Spleen (tissue), 11 donors: ENCODE data around the gene KCTD5. TPM values are rescaled to one million over a fixed set of nuclear protein-coding genes. Genes with fewer than 3 reads are reported as not detected.
A peak's percentile ranks its signal among the peaks of the same experiment; 100 is the strongest.
"Not testable (repeated sequence)": the region's sequence is repeated elsewhere in the genome, so short reads cannot be mapped to it uniquely, and the experiment has no call there.

Experiments used
- DNase-seq: peaks from one replicate; pipeline ENCODE4 v3.0.0-alpha.2; 2020
- H3K27ac ChIP-seq, 8 donors: fragments of 200-600 bp; sonication (generic) in 7 of 8; 1 replicate in 4 of 8; 2 replicates in 4 of 8; pipeline versions ENCODE4 v1.5.0 to v1.8.0; 2016 to 2021; ENCODE audit warnings: inconsistent platforms in 4 of 8, mild to moderate bottlenecking in 4 of 8, moderate library complexity in 1 of 8
- H3K27me3 ChIP-seq, 7 donors: fragments of 200-600 bp; sonication (generic) in 6 of 7; replicated peaks in 1 of 7; 1 replicate in 4 of 7; 2 replicates in 3 of 7; pipeline versions ENCODE4 v1.5.0 to v1.8.0; 2016 to 2021; ENCODE audit warnings: inconsistent platforms in 3 of 7, mild to moderate bottlenecking in 1 of 7
- H3K36me3 ChIP-seq, 6 donors: fragments of 200-600 bp; sonication (generic) in 5 of 6; 1 replicate in 4 of 6; 2 replicates in 2 of 6; pipeline versions ENCODE4 v1.5.0 to v1.8.0; 2016 to 2021; ENCODE audit warnings: inconsistent platforms in 2 of 6
- H3K4me1 ChIP-seq, 6 donors: fragments of 200-600 bp; sonication (generic) in 5 of 6; 1 replicate in 3 of 6; 2 replicates in 3 of 6; pipeline versions ENCODE4 v1.5.0 to v1.8.0; 2016 to 2021; ENCODE audit warnings: inconsistent platforms in 3 of 6
- H3K4me3 ChIP-seq, 8 donors: fragments of 200-600 bp; sonication (generic) in 7 of 8; 1 replicate in 4 of 8; 2 replicates in 4 of 8; pipeline versions ENCODE4 v1.5.0 to v1.8.0; 2016 to 2021; ENCODE audit warnings: inconsistent platforms in 4 of 8, mild to moderate bottlenecking in 4 of 8, moderate library complexity in 2 of 8
- H3K9me3 ChIP-seq, 8 donors: fragments of 200-600 bp; sonication (generic) in 7 of 8; 1 replicate in 4 of 8; 2 replicates in 4 of 8; pipeline versions ENCODE4 v1.5.0 to v1.8.0; 2016 to 2021; ENCODE audit warnings: inconsistent platforms in 4 of 8
- CTCF ChIP-seq, 11 experiments: fragments of 200-600 bp in 7 of 11; fragments of 450-650 bp in 4 of 11; sonication (generic) in 4 of 11; IDR thresholded peaks in 8 of 11; conservative IDR thresholded peaks in 3 of 11; 1 replicate in 7 of 11; 2 replicates in 4 of 11; pipeline versions ENCODE4 v1.4.0 to v1.8.0; 2016 to 2021; ENCODE audit warnings: antibody characterized with exemption in 11 of 11, inconsistent platforms in 4 of 11, mild to moderate bottlenecking in 1 of 11
- POLR2A ChIP-seq, 3 donors: fragments of 450-650 bp; IDR thresholded peaks; one replicate each; pipeline ENCODE4 v1.5.1; 2017; ENCODE audit warnings: antibody characterized with exemption in 3 of 3, mild to moderate bottlenecking in 1 of 3
- POLR2AphosphoS5 ChIP-seq, 3 donors: sonication (generic); formaldehyde crosslinking; IDR thresholded peaks; one replicate each; pipeline ENCODE4 v1.5.1; 2017; ENCODE audit warnings: antibody characterized with exemption in 3 of 3
- WGBS, 5 donors: extraction: QIAGEN DNeasy Blood & Tissue Kit in 3 of 5; methylation state at CpG; one replicate each; pipeline versions ENCODE4 v1.1.5 to v1.1.7; 2013 to 2018; 5-methylcytosine and 5-hydroxymethylcytosine counted together
- intact Hi-C: fragments of 100-400 bp; cut with DNase I; formaldehyde crosslinking; loops from one replicate; pipeline ENCODE4 v1.15.0; 2023; ENCODE audit warnings: low total_unique reads
- polyA plus RNA-seq, 3 donors: library from polyadenylated mRNA; stranded (reverse); fragments of 200-250 nt; gene quantifications; one replicate each; pipeline ENCODE4 v1.2.1, GENCODE V29; 2013
- total RNA-seq, 7 donors: library from RNA; depleted of rRNA in 3 of 7; stranded (reverse); fragments of >200 nt in 3 of 7; fragmentation: NEBNext Ultra II Directional in 4 of 7; extraction: Animal tissue kit (Norgen Biotek cat#: 25700) in 4 of 7; gene quantifications; one replicate each; pipeline versions ENCODE4 v1.1.0 to v1.2.1, GENCODE V29; 2016 to 2021
- donor health status: healthy with polysubstance abuse.
- donor health status: DM: no; HTN: no; CAD: no; lungs with moderate emphysema.
- donor health status: DM: no; HTN: no; CAD: no.
- donor health status: Bipolar disorder and iron deficiency.
- donor health status: healthy.
- donor health status: DM: no; HTN: no; CAD: no.
- donor health status: DM: yes; HTN: yes; CAD: no.

Gene KCTD5
- total and polyA plus RNA-seq, 10 donors, result 13.1 to 32.1 (median 26.5) TPM

GRCh38 chr16:2692948-2693651, 10.8 kb downstream of the KCTD5 start:
- no peaks in the 10 kb centered on the region for H3K9me3 ChIP-seq
- no peak overlapping the region for H3K4me3 ChIP-seq
- intact Hi-C loops, result no loop called here
- TF ChIP-seq CTCF (IDR thresholded peaks at IDR 0.05 in 8 of 11, conservative IDR thresholded peaks at IDR 0.05 in 3 of 11) (no peak), POLR2AphosphoS5 (IDR thresholded peaks at IDR 0.05) (peak in 2 of 3 donors; percentile 30 to 45)
- H3K27me3 ChIP-seq, result no peaks in the 10 kb centered on the region
- H3K36me3 ChIP-seq, result peaks cover 0 to 62% (median 41%) of the 10 kb centered on the region in 6 donors
- DNase-seq, result no peak
- WGBS, 5 donors, result 79 to 88% (median 87%) methylated on average over 19 to 24 of the region's 24 CpGs
- H3K4me1 ChIP-seq, result peaks cover 0 to 42% (median 31%) of the 10 kb centered on the region in 6 donors
- H3K27ac ChIP-seq, result peak overlapping the region in 1 of 8 donors; percentile 33

GRCh38 chr16:2696601-2697250, 14.4 kb downstream of the KCTD5 start:
- H3K4me3 ChIP-seq, intact Hi-C loops, H3K27ac ChIP-seq, DNase-seq, H3K27me3 ChIP-seq, H3K9me3 ChIP-seq: not testable (repeated sequence)
- Histone ChIP-seq H3K36me3 (peaks cover 0 to 76% (median 60%) of the 10 kb centered on the region in 6 donors), H3K4me1 (peaks cover 0 to 19% (median 18%) of the 10 kb centered on the region in 6 donors)
- 87 to 97% (median 93%) methylated on average over 27 to 34 of the region's 37 CpGs for WGBS, 5 donors

- H3K4me3 ChIP-seq, result no peak overlapping the region
- WGBS, 5 donors, result 93 to 96% (median 95%) methylated on average over 16 to 17 of the region's 17 CpGs
- no peak for TF ChIP-seq CTCF (IDR thresholded peaks at IDR 0.05 in 8 of 11, conservative IDR thresholded peaks at IDR 0.05 in 3 of 11)
- no peak for TF ChIP-seq POLR2AphosphoS5 (IDR thresholded peaks at IDR 0.05)
- no peak for TF ChIP-seq POLR2A (IDR thresholded peaks at IDR 0.05)
- H3K9me3 ChIP-seq, result no peaks in the 10 kb centered on the region
- peaks cover 0 to 76% (median 62%) of the 10 kb centered on the region in 6 donors for H3K36me3 ChIP-seq
- H3K27ac ChIP-seq, result no peak overlapping the region
- H3K27me3 ChIP-seq, result no peaks in the 10 kb centered on the region
- no peak for DNase-seq
- intact Hi-C loops, result no loop called here
- H3K4me1 ChIP-seq, result peaks cover 0 to 11% (median 10%) of the 10 kb centered on the region in 6 donors
These were observed 15.2 kb downstream of the KCTD5 start for GRCh38 chr16:2697401-2697948.

- Histone ChIP-seq H3K27ac (no peak overlapping the region), H3K4me1 (peaks cover 0 to 3% (median 3%) of the 10 kb centered on the region in 6 donors), H3K4me3 (no peak overlapping the region), H3K27me3 (no peaks in the 10 kb centered on the region), H3K36me3 (peaks cover 0 to 76% (median 68%) of the 10 kb centered on the region in 6 donors), H3K9me3 (no peaks in the 10 kb centered on the region)
- TF ChIP-seq POLR2AphosphoS5 (IDR thresholded peaks at IDR 0.05) (peak in 1 of 3 donors; percentile 33), POLR2A (IDR thresholded peaks at IDR 0.05) (no peak)
- 91 to 97% (median 95%) methylated on average over 19 to 28 of the region's 28 CpGs for WGBS, 5 donors
- intact Hi-C loops, result no loop called here
- no peak for DNase-seq
These were observed 16.0 kb downstream of the KCTD5 start for GRCh38 chr16:2698103-2698870.
